Activated B cell treated with CpG ODN at 0.5 μM for 24 hours (primary cell): Measurements from ENCODE around the gene ABCA5. TPM values are rescaled to one million over a fixed set of nuclear protein-coding genes. Genes with fewer than 3 reads are reported as not detected.

ENCODE experiments used
- ATAC-seq: fragments of 200-7000 bp; cut with Tn5 transposase; one replicate; pipeline ENCODE4 v1.10.0; 2021; ENCODE audit warnings: low read depth, mild to moderate bottlenecking, moderate library complexity
- CTCF ChIA-PET: fragments of 350-600 bp; sonication (Branson Sonifier 250); formaldehyde crosslinking; loops from one replicate; lab custom pipeline; 2021; ENCODE audit warnings: antibody characterized with exemption; lab: Charles Lee
- POLR2A ChIA-PET: fragments of 350-600 bp; sonication (Branson Sonifier 250); formaldehyde crosslinking; loops from one replicate; lab custom pipeline; 2021; ENCODE audit warnings: antibody characterized with exemption; lab: Charles Lee
- DNase-seq: peaks from one replicate; pipeline ENCODE4 v3.0.0; 2022
- H3K27ac Mint-ChIP-seq: one replicate; pipeline ENCODE4 v1.8.0; 2020; ENCODE audit warnings: mixed read lengths
- H3K27me3 Mint-ChIP-seq: one replicate; pipeline ENCODE4 v1.8.0; 2021; ENCODE audit warnings: mixed read lengths
- H3K36me3 Mint-ChIP-seq: one replicate; pipeline ENCODE4 v1.8.0; 2021; ENCODE audit warnings: low read depth, mixed read lengths
- H3K4me1 Mint-ChIP-seq: one replicate; pipeline ENCODE4 v1.8.0; 2021; ENCODE audit warnings: mixed read lengths
- H3K4me3 Mint-ChIP-seq: one replicate; pipeline ENCODE4 v1.8.0; 2020; ENCODE audit warnings: mild to moderate bottlenecking, mixed read lengths
- H3K9me3 Mint-ChIP-seq: one replicate; pipeline ENCODE4 v1.8.0; 2020; ENCODE audit warnings: mixed read lengths
- intact Hi-C: fragments of 100-400 bp; cut with micrococcal nuclease; formaldehyde crosslinking; loops from one replicate; pipeline ENCODE4 v1.15.1; 2024
- total RNA-seq: library from RNA; stranded (reverse); gene quantifications from 2 replicates; pipeline ENCODE4 v1.2.3, GENCODE V29; 2022
- TF ChIP-seq, protein P1 (sequence below): fragments of 200-600 bp; IDR thresholded peaks from one replicate; pipeline ENCODE4 v1.8.0; 2022; ENCODE audit warnings: antibody characterized with exemption, mild to moderate bottlenecking

ABCA5 gene
- total RNA-seq, 1 donor from 2014 or later = 30.3 TPM

GRCh38 chr17:69228018-69228417 is 98.9 kb downstream of the ABCA5 start:
- intact Hi-C loops = no loop called here
- peaks cover 23% of the 10 kb centered on the region for H3K4me1 Mint-ChIP-seq
- no peaks in the 10 kb centered on the region for H3K27me3 Mint-ChIP-seq
- POLR2A ChIA-PET = interaction anchor here (0.6 kb wide), 1 partner anchor 56 kb away, joined by 3 read pairs; no protein-coding TSS in a partner anchor
- ATAC-seq (no peak), DNase-seq (no peak)
- CTCF ChIA-PET = interaction anchor here (0.6 to 1.1 kb wide), 2 partner anchors 447 to 456 kb away, joined by 3 read pairs; no protein-coding TSS in a partner anchor
- H3K4me3 Mint-ChIP-seq = no peak overlapping the region
- peak overlapping the region; percentile 6 for H3K27ac Mint-ChIP-seq
- H3K36me3 Mint-ChIP-seq = peaks cover 1% of the 10 kb centered on the region
- H3K9me3 Mint-ChIP-seq = peaks cover 2% of the 10 kb centered on the region
- TF ChIP-seq, protein P1, sequence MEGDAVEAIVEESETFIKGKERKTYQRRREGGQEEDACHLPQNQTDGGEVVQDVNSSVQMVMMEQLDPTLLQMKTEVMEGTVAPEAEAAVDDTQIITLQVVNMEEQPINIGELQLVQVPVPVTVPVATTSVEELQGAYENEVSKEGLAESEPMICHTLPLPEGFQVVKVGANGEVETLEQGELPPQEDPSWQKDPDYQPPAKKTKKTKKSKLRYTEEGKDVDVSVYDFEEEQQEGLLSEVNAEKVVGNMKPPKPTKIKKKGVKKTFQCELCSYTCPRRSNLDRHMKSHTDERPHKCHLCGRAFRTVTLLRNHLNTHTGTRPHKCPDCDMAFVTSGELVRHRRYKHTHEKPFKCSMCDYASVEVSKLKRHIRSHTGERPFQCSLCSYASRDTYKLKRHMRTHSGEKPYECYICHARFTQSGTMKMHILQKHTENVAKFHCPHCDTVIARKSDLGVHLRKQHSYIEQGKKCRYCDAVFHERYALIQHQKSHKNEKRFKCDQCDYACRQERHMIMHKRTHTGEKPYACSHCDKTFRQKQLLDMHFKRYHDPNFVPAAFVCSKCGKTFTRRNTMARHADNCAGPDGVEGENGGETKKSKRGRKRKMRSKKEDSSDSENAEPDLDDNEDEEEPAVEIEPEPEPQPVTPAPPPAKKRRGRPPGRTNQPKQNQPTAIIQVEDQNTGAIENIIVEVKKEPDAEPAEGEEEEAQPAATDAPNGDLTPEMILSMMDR = no peak

- Mint-ChIP-seq H3K9me3 (no peaks in the 10 kb centered on the region), H3K27ac (no peak overlapping the region), H3K27me3 (no peaks in the 10 kb centered on the region), H3K4me1 (peaks cover 25% of the 10 kb centered on the region), H3K4me3 (no peak overlapping the region), H3K36me3 (no peaks in the 10 kb centered on the region)
- DNase-seq (no peak), ATAC-seq (no peak)
- intact Hi-C loops = no loop called here
- ChIA-PET CTCF (interaction anchor here (0.6 to 1.1 kb wide), 3 partner anchors 447 to 455 kb away, joined by 3 read pairs; no protein-coding TSS in a partner anchor), POLR2A (interaction anchor here (0.6 kb wide), 1 partner anchor 56 kb away, joined by 3 read pairs; no protein-coding TSS in a partner anchor)
- TF ChIP-seq, protein P1 = no peak
These were observed 99.4 kb downstream of the ABCA5 start for GRCh38 chr17:69227541-69227940.

DNA sequence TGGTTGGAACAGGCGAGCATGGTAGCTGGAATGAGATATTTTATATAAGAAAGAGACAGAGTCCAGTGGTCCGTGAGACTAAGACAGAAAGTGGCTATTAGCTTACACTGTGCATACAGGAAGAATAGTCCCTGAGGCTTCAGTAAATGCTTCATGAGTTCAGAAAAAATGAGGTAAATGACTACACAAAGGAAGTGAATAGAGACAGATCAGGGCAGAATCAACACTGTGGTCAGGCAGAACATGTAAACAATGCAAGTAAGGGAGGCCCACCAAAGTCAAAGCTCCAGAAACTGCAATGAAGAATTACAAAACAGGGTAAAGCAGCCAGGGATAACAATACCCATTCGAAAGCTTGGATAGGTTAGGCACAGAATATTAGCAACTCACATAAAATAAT is 103.1 kb downstream of the ABCA5 start:
- Mint-ChIP-seq H3K36me3 (peaks cover 4% of the 10 kb centered on the region), H3K9me3 (no peaks in the 10 kb centered on the region), H3K4me3 (no peak overlapping the region), H3K27me3 (no peaks in the 10 kb centered on the region), H3K4me1 (peaks cover 22% of the 10 kb centered on the region), H3K27ac (no peak overlapping the region)
- DNase-seq = no peak
- intact Hi-C loops = no loop called here
- TF ChIP-seq, protein P1 = no peak
- no peak for ATAC-seq
- POLR2A ChIA-PET = no interaction called here
- CTCF ChIA-PET = interaction anchor here (1.0 kb wide), 1 partner anchor 15 kb away, joined by 3 read pairs; no protein-coding TSS in a partner anchor

DNA sequence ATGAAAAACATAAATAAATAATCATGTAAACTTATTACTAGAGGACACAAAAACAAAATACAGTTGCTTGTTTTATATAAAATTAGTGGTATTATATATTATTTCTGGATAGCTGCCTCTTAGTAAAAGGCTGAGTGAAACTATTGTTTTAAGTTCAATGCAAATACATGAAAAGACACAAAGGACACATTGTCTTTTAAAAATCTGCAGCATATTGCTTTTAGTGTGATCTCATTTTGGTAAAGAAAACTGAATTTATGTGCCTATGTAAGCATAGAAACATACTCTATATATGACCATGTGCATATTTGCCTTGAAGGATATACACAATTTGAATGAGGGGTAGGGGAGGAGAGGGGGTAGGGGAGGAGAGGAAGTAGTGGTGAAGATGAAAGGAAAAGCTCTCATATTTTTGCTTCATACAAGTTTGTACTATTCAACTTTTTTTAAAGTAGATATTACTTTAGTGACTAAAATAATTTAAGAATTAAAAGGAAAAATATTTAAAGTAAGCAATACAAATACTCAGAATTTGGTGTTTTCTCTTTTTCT is 104.2 kb downstream of the ABCA5 start:
- ChIA-PET POLR2A (no interaction called here), CTCF (interaction anchor here (1.0 kb wide), 1 partner anchor 16 kb away, joined by 3 read pairs; no protein-coding TSS in a partner anchor)
- DNase-seq (no peak), ATAC-seq (no peak)
- intact Hi-C loops = no loop called here
- H3K36me3 Mint-ChIP-seq = peaks cover 4% of the 10 kb centered on the region
- H3K27me3 Mint-ChIP-seq = no peaks in the 10 kb centered on the region
- H3K27ac Mint-ChIP-seq = no peak overlapping the region
- H3K4me3 Mint-ChIP-seq = no peak overlapping the region
- TF ChIP-seq, protein P1 = no peak
- no peaks in the 10 kb centered on the region for H3K9me3 Mint-ChIP-seq
- peaks cover 18% of the 10 kb centered on the region for H3K4me1 Mint-ChIP-seq

GRCh38 chr17:69220098-69220497 is 106.8 kb downstream of the ABCA5 start:
- POLR2A ChIA-PET = no interaction called here
- H3K36me3 Mint-ChIP-seq = peaks cover 4% of the 10 kb centered on the region
- TF ChIP-seq, protein P1 = no peak

More at GRCh38 chr17:69220098-69220497, 106.8 kb downstream of the ABCA5 start:
- ATAC-seq = no peak
- CTCF ChIA-PET = no interaction called here
- no peaks in the 10 kb centered on the region for H3K9me3 Mint-ChIP-seq
- no peaks in the 10 kb centered on the region for H3K27me3 Mint-ChIP-seq
- intact Hi-C loops = no loop called here
- H3K4me3 Mint-ChIP-seq = no peak overlapping the region
- no peak for DNase-seq
- H3K27ac Mint-ChIP-seq = no peak overlapping the region
- H3K4me1 Mint-ChIP-seq = peaks cover 13% of the 10 kb centered on the region
